GM06990 (cell line): Measurements from ENCODE around the gene PALD1.

Experiments
- DNase-seq: peaks from one replicate; pipeline ENCODE4 v3.0.0-alpha.2; 2011; ENCODE audit not compliant: insufficient read length; ENCODE audit errors: extremely low read depth
- H3K27me3 ChIP-seq: replicated peaks from 2 replicates; pipeline ENCODE4 v1.6.0; 2011; ENCODE audit warnings: low read length; ENCODE audit not compliant: control insufficient read depth, insufficient read depth
- H3K36me3 ChIP-seq: 2 replicates; pipeline ENCODE4 v1.5.1; 2011; ENCODE audit warnings: low read length; ENCODE audit not compliant: control insufficient read depth, insufficient read depth
- H3K4me3 ChIP-seq: replicated peaks from 2 replicates; pipeline ENCODE4 v1.5.1; 2011; ENCODE audit warnings: low read depth, mild to moderate bottlenecking, control low read depth, low read length
- TF ChIP-seq, protein P1 (sequence below): IDR thresholded peaks from 2 replicates; pipeline ENCODE4 v1.5.1; 2011; ENCODE audit warnings: low read length, control low read depth, mild to moderate bottlenecking, inconsistent platforms; ENCODE audit not compliant: insufficient read depth, poor library complexity, severe bottlenecking

PALD1 gene

DNA sequence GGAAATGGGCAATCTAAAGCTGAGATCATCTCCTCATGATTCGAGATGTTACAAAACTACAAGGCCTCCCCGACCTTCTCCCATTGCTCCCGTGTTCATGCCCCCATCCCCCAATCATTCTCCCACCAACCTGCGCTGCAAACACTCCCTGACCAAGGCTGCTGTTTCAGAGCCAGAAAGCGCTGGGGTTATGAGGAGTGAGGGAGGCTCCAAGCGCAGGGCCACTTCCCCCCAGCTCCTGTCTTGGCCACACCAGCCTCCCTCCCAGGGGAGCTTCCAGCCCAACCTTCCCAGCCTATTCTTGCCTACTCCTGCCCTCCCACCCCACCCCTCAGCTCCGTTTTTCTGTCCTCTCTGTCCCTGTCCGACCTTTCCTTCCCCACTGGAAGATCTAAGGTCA lies 22.4 kb upstream of the PALD1 start:
- TF ChIP-seq, protein P1, sequence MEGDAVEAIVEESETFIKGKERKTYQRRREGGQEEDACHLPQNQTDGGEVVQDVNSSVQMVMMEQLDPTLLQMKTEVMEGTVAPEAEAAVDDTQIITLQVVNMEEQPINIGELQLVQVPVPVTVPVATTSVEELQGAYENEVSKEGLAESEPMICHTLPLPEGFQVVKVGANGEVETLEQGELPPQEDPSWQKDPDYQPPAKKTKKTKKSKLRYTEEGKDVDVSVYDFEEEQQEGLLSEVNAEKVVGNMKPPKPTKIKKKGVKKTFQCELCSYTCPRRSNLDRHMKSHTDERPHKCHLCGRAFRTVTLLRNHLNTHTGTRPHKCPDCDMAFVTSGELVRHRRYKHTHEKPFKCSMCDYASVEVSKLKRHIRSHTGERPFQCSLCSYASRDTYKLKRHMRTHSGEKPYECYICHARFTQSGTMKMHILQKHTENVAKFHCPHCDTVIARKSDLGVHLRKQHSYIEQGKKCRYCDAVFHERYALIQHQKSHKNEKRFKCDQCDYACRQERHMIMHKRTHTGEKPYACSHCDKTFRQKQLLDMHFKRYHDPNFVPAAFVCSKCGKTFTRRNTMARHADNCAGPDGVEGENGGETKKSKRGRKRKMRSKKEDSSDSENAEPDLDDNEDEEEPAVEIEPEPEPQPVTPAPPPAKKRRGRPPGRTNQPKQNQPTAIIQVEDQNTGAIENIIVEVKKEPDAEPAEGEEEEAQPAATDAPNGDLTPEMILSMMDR = no peak
- Histone ChIP-seq H3K4me3 (no peak overlapping the region), H3K36me3 (no peaks in the 10 kb centered on the region), H3K27me3 (no peaks in the 10 kb centered on the region; the same call in 1 of the 2 replicates)
- no peak for DNase-seq

DNA sequence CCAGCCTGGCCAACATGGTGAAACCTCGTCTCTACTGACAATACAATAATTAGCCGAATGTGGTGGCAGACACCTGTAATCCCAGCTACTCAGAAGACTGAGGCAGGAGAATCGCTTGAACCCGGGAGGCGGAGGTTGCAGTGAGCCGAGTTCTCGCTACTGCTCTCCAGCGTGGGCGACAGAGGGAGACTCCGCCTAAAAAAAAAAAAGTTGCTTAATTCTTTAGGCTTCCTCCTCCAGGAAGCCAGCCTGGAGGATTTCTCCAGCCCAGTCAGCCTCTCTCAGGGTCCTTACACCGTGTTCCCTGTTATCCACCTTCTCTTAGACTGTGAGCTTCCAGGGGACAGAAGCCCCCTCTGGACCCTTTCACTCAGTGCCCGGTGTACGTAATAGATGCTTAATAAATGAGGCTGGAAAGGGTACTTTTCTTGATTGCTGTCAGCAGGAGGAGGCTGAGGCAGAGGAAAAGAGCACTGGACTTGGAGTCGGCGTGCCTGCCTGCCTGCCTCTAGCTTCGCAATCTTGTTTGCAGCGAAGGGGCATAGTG lies 20.7 kb upstream of the PALD1 start:
- DNase-seq = no peak
- H3K27me3 ChIP-seq = no peaks in the 10 kb centered on the region; the same call in 1 of the 2 replicates
- TF ChIP-seq, protein P1 = no peak
- no peak overlapping the region for H3K4me3 ChIP-seq
- no peaks in the 10 kb centered on the region for H3K36me3 ChIP-seq

DNA sequence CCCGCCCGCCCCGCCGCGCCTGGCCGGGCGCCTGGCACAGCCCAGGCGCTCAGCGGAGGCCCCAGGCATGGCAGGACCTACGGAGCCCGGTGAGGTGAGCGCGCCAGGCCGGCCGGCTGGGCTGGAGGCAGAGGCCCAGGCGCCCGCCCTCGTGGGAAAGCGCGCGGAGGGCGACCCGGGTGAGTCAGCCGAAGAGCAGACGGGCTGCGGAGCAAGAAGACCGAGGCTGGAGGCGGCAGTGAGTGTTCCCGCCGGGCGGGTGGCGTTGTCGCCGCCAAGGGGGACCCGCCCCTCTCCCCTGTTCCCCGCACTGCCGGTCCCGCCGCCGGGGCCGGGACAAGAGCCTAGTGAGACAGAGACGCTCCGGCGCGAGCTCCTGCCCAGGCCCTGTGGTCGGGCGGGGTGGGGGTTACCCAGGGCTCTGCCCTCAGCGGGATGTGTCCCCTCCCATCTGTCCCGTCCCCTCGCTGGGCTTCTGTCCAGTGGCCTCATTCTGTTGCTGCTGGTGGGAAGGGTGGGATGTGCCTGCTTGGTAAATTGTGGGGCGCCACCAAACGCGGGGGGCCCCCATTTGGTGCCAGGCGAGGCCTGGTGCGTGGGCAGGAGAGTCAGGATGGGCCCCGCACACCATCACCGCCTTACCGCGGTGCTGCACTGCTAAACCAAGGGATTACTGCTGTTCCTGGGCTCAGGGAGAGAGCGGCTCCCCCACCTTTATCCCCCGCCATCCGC lies 20.1 kb upstream of the PALD1 start:
- Histone ChIP-seq H3K27me3 (no peaks in the 10 kb centered on the region; the same call in 1 of the 2 replicates), H3K36me3 (no peaks in the 10 kb centered on the region), H3K4me3 (no peak overlapping the region)
- no peak for DNase-seq
- TF ChIP-seq, protein P1 = no peak

DNA sequence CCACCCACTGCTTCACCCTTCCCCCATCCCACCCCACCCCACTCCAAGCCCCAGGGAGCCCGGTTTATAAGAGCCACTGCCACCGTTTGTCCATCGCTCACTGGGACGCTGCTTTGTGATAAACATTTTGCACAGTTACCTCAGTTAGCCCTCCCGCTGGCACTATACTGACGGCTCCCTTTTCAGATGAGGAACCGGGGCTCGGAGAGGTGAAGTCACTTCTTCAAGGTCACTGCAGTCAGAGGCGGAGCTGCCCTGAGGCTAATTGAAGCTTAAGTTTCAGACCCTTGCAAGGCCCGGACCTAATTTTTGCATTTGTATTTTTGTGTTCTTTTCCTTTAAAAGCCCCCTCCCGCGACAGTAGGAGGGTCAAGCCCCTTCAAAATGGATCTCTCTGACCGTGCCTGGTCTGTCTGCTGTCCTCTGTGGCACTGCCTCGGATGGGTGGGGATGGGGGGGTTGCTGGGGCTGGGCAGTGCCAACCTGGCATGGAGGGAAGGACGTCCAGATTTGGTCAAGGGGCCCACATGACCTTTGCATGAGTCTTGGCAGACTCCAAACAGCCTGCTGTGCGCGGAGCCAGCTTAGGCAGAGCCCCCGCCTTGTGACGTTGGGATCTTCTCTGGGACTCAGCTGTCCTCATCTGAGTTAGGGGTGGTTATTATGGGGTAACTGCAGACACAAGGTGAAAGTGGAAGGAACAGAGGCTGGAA lies 19.4 kb upstream of the PALD1 start:
- DNase-seq = no peak
- Histone ChIP-seq H3K4me3 (no peak overlapping the region), H3K27me3 (no peaks in the 10 kb centered on the region; the same call in 1 of the 2 replicates), H3K36me3 (no peaks in the 10 kb centered on the region)
- TF ChIP-seq, protein P1 = no peak

DNA sequence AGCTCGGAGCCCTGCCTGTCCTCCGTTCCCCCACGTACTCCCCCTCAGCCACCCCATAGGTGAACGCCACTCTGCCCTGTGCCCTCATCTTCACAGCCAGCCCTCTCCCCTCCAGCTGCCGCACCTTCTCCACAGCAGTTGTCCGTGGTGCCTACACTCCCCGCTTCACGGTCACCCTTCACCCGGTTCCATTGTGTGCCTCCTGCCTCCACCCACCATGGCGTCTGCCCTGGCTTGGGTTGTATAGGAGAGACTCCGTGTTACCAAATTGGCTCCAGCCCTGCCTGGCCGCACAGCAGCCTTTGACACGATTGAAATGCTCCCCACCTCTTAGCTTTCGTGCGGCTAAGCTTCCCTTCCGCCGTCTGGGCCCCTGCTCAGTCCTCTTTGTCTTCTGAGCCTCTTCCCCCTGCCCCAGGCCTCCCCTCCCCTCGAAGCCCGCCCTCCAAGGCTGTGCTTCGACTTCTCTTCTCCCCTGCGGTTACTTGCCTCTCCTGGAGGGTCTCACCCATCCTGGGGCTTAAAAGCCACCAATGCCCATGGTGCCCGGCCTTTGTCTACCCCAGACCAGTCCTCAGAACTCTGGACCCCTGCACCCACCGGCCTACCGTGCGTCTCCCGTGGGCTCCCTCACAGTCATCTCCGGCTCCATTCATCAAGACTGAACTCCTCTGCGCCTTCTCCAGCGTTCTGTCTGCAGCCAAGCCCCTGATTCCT lies 18.6 kb upstream of the PALD1 start:
- TF ChIP-seq, protein P1 = no peak
- Histone ChIP-seq H3K4me3 (no peak overlapping the region), H3K36me3 (no peaks in the 10 kb centered on the region), H3K27me3 (no peaks in the 10 kb centered on the region; the same call in 1 of the 2 replicates)
- DNase-seq = no peak
